HG02981 (cell line): Measurements from ENCODE around the gene S100B.
"Not testable (repeated sequence)": the region's sequence is repeated elsewhere in the genome, so short reads cannot be mapped to it uniquely, and the experiment has no call there.

Experiments used
- ATAC-seq: cut with Tn5 transposase; IDR thresholded peaks from one replicate; pipeline ENCODE4 v1.9.1; 2021; ENCODE audit warnings: mild to moderate bottlenecking, moderate library complexity; ENCODE audit not compliant: unreplicated experiment

S100B gene

DNA sequence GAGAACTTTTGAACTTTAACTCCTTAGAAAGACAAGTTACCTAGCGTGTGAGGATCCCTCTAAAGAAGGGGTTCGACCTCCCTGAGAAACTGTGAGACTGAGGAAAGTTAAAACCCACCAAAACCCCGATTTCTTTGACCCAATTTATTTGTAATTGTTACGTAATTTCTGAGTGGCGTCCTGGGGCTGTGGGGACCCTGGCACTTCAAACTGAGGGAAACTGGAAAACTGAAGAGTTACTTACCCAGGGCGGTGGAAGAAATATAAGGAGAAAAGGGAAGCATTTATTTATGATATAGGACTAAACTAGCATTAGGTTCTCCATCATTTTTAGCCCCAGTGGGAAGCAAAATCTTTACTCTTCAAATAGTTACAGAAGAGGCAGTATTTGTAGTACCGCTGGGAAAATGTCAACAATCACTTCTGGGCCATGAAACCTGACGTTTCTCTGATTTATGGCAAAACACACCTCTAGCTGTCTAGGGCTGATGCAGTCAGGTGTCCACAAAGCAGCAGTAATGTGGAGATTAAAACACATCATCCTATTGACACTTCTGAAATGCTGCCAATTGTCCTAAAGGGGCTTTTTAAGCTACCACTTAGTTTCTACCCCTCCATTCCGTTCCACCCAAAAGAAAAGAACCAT is 430 bp downstream of the S100B start:
- ATAC-seq: no peak

DNA sequence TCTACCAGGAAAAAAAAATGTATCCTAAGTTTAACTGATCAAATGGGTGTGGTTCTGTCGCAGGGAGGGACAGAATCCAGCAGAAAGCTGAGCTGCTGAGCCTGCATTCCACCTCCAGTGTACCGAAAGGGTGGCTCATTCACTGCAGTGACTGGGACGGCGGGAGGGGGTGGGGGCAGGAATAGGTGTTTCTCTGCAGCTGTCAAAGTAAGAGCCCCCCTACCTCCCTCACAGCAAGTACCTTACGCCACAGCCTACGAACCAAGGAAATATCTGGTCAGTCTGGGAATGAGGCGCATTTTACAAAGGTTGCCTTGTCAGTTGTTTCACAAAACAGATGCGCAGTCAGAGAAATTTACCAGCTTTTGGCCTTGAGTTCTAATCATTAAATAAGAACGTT is 1.7 kb downstream of the S100B start:
- no peak for ATAC-seq

DNA sequence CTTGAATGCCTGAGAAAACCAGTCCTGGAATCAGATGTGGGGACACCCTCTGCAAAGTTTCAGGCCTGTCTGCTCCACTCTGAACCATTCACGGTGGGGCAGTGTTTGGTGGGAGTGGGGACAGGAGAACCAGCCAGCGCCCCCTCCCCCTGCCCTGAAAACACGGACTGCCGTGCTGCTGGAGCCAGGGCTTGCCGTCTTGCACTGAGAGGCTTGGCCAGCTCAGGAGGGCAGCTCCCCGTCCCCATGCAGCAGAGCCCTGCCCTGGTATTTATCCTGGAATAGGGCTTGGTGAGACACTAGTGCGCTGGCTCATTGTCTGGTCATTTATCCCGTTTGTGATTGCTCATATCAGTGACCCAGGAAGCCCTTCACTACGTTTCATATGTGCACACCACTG is 3.9 kb downstream of the S100B start:
- no peak for ATAC-seq

DNA sequence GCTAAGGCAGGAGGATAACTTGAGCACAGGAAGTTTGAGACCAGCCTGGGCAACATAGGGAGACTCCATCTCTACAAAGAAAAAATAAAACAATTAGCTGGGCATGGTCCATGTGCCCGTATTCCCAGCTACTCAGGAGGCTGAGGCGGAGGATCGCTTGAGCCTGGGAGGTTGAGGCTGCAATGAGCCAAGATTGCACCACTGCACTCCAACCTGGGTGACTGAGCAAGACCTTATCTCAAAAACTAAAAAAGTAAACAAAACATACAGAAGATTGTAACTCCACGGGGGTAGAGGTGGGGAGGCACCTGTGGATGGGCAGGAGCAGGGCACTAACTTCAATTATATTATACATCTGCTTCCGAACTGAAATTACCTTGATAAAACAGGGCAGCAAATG is 4.6 kb downstream of the S100B start:
- ATAC-seq: no peak

DNA sequence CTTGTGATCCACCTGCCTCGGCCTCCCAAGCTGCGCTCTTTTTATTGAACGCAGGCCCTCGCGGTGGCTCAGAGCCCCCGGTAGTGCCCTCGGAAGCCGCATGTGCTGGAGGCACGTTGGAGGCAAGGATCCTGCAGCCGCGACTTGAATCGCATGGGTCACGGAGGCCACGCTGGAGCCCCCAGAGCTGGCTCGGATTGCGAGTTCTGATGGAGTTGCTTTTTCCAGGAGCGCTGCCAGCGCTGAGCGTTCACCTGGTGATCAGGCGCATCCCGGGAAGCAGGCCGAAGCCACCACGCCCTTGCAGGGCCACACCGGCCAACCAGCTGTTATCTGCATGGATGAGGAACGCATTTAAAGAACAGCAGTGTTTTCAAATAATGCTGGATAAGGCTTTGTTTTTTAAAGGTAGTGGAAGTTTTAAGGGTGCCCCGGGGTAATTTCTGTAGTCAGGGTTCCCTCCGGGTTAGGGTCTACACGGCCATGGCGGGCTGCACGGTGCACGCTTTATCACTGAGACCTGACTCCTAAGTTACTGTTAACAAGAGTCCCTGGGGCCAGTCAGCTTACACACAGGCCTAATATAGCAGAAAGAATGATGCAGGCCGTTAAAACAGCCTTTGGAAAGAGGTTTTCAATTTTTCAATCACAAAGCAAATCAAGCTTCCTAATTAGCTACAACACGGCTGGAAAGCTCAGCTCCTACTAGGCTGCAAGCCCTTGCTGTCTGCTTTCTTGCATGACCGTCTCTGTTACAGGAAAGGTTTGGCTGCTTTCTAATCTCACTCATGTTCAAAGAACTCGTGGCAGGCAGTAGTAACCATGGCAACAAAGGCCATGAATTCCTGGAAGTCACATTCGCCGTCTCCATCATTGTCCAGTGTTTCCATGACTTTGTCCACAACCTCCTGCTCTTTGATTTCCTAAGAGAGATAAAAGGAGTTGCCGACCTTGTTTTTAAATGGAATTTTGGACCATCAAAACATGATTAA is 6.0 kb downstream of the S100B start:
- no peak for ATAC-seq

GRCh38 chr21:46597896-46598343 is 7.0 kb downstream of the S100B start:
- no peak for ATAC-seq

GRCh38 chr21:46597031-46597430 is 7.9 kb downstream of the S100B start:
- ATAC-seq: no peak

DNA sequence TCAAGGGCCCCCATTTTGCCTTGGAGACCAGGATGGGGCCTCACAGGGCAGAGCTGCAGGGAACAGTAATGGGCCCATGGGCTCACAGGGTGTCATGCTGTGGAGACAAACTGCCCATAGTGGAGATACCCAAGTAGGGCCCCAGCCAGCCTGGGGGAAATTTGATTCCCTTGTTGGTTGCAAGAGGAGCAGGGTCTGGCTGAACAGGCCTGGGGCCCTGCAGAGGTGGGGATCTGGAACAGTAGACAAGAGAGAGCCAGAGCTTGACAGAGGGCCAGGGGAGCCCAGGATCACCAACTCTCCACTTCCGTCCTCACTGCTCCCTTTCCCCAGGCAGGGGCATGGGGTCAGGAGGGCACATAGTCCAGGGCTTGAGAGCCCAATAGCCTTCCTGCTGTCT is 8.7 kb downstream of the S100B start:
- ATAC-seq: no peak

DNA sequence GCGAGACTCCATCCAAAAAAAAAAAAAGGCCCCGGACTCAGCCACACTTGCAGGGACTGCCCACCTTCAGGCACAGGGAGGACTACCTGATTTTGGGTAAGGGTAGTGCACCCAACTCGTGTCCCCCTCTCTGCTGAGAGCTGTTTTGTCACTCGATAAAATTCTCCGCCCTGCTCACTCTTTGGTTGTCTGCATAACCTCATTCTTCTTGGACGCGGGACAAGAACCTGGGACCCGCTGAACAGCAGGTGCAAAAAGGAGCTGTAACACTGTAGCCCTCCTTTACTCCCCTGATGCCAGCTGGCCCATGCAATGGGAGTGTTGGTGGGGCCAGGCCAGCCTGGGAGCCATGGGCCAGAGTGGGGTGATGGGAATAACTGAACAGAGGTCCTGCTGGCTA is 10.6 kb downstream of the S100B start:
- ATAC-seq: no peak

GRCh38 chr21:46585191-46585953 is 19.5 kb downstream of the S100B start:
- no peak for ATAC-seq

- no peak for ATAC-seq
Observed at GRCh38 chr21:46581780-46582307, 23.0 kb downstream of the S100B start.

DNA sequence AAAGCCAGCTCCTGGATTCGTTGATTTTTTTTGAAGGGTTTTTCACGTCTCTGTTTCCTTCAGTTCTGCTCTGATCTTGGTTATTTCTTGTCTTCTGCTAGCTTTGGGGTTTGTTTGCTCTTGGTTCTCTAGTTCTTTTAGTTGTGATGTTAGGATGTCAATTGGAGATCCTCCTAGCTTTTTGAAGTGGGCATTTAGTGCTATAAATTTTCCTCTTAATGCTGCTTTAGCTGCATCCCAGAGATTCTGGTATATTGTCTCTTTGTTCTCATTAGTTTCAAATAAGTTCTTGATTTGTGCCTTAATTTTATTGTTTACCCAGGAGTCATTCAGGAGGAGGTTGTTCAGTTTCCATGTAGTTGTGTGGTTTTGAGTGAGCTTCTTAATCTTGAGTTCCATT is 25.5 kb downstream of the S100B start:
- not testable (repeated sequence) for ATAC-seq

DNA sequence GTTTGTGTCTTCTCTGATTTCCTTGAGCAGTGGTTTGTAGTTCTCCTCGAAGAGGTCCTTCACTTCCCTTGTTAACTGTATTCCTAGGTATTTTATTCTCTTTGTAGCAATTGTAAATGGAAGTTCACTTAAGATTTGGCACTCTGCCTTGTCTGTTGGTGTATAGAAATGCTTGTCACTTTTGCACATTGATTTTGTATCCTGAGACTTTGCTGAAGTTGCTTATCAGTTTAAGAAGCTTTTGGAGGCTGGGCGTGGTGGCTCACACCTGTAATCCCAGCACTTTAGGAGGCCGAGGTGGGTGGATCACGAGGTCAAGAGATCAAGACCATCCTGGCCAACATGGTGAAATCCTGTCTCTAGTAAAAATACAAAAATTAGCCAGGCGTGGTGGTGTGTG is 27.1 kb downstream of the S100B start:
- ATAC-seq: not testable (repeated sequence)

- no peak for ATAC-seq
Observed at GRCh38 chr21:46572850-46573249, 32.0 kb downstream of the S100B start.

- no peak for ATAC-seq
Observed at GRCh38 chr21:46570631-46571030, 34.3 kb downstream of the S100B start.

GRCh38 chr21:46570119-46570518 is 34.8 kb downstream of the S100B start:
- ATAC-seq: no peak

DNA sequence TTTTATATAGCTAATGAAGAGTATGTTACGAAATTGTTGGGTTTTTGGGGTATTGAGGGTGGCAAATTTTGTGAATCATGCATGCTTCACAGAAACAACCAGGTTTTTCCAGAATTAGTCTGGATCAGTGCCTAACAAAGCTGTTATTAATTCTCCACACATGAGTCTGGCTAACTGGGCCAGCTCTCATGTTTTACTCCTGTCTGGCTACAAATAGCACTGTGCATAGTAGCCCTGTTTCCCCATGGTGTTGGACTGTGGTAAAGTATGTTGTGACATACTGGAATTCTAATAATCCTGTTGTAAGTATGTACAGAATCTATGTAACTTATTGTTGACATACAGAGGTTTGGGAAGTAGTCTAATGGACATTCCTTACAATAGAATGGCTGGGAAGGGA is 35.8 kb downstream of the S100B start:
- no peak for ATAC-seq

DNA sequence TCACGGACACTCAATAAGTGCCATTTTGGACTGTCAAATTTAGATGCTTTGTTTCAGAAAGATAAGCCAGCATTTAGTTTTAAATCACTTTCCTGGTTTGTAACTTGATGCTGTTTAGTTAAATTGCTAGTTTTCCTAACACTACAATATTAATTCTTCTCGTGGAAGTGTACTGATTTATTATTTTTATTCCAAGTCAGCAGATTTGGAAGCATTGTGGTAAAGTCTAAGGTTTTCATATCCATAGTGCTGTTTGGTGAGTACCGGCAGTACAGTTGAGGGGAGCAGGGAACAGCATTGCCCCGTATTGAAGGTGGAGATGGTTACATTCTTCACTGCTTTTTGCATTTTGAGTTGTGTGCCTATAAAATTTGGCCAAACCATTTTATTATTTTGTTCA is 36.3 kb downstream of the S100B start:
- no peak for ATAC-seq

DNA sequence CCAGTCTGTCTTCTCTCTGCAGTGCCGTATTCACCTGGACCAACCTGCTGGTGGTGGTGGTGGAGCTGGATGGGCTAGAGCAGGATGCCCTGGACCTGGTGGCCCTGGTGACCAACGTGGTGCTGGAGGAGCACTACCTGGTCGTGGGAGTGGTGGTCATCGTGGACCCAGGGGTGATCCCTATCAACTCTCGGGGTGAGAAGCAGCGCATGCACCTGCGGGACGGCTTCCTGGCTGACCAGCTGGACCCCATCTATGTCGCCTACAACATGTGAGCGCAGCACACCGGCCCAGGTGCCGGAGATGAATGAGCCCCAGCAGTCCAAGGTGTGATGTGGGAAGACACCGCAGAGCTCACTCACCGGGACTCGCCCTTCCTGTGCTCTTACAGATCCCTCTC is 37.5 kb downstream of the S100B start:
- no peak for ATAC-seq

- ATAC-seq: no peak
Observed at GRCh38 chr21:46564391-46564790, 40.5 kb downstream of the S100B start.

- no peak for ATAC-seq
Observed at GRCh38 chr21:46562964-46563607, 41.8 kb downstream of the S100B start.
